ENCODE measurements around the gene CACNA1E.

The CACNA1E gene

GRCh38 chr1:181737056-181737455 is 253.7 kb downstream of the CACNA1E start:
- no peak overlapping the region for H3K9ac ChIP-seq (ENCODE audit: low read length)
- H3K9me3 ChIP-seq (ENCODE audit: insufficient read depth, low read depth, low read length): peaks cover 9% of the 10 kb centered on the region
- H2BK120ac ChIP-seq (ENCODE audit: insufficient read depth, low read length, poor library complexity): no peak overlapping the region
- no peak overlapping the region for H2AK5ac ChIP-seq (ENCODE audit: low read length)
- no peak overlapping the region for H4K8ac ChIP-seq (ENCODE audit: low read depth, low read length)
- H3K79me1 ChIP-seq (ENCODE audit: low read length): no peaks in the 10 kb centered on the region
- H4K91ac ChIP-seq (ENCODE audit: low read depth, low read length): no peak overlapping the region
- no peak overlapping the region for H4K12ac ChIP-seq (ENCODE audit: low read depth, low read length)
- no peak overlapping the region for H3K27ac ChIP-seq (ENCODE audit: low read depth, low read length)
- H2BK5ac ChIP-seq (ENCODE audit: low read depth, low read length, poor library complexity): no peak overlapping the region
- no CpG with 5 or more reads among the region's 5 CpGs for WGBS (ENCODE audit: extremely low coverage, insufficient coverage, insufficient read length)
- H3K4me3 ChIP-seq (ENCODE audit: low read depth, low read length): no peak overlapping the region
- no peaks in the 10 kb centered on the region for H3K27me3 ChIP-seq (ENCODE audit: insufficient read depth, low read length)
- H3K4ac ChIP-seq (ENCODE audit: low read depth, low read length): no peak overlapping the region
- H3K4me2 ChIP-seq (ENCODE audit: low read length): no peak overlapping the region
- no peak overlapping the region for H3K18ac ChIP-seq (ENCODE audit: low read length)
- no peak for DNase-seq
- no peaks in the 10 kb centered on the region for H3K4me1 ChIP-seq (ENCODE audit: control insufficient read depth in 1 of 2, insufficient read depth in 2 of 2, low read length in 2 of 2)
- no peak overlapping the region for H3K23ac ChIP-seq (ENCODE audit: low read length)
- H3K36me3 ChIP-seq (ENCODE audit: control insufficient read depth in 1 of 2, insufficient read depth in 2 of 2, low read length in 2 of 2): no peaks in the 10 kb centered on the region
- H3K14ac ChIP-seq (ENCODE audit: low read length): no peak overlapping the region
- H2BK12ac ChIP-seq (ENCODE audit: low read length): no peak overlapping the region
- H2AFZ ChIP-seq (ENCODE audit: insufficient read depth, low read length, poor library complexity): no peak overlapping the region
- no peaks in the 10 kb centered on the region for H3K79me2 ChIP-seq (ENCODE audit: control insufficient read depth, insufficient read depth, low read length, poor library complexity)

DNA sequence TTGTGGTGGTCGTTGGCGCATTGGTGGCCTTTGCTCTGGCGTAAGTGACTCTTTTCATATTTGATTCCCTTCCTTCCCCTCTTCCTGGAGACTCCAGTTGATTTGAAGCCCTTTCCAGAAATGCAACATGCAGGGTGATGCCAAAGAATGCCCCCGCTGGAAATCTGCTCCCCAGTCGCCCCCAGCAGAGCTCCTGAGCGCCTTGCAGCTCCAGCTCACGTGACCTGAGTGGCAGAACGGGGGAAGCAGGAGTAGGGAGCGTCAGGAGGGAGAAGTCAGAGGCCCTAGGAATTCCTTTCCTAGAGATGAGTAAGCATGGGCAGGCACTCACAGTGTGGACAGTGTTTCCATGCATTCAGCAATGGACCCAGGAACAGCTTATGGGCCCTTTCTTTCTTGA is 255.9 kb downstream of the CACNA1E start:
- Histone ChIP-seq H3K9ac (ENCODE audit: low read length) (no peak overlapping the region), H4K12ac (ENCODE audit: low read depth, low read length) (no peak overlapping the region), H3K27ac (ENCODE audit: low read depth, low read length) (no peak overlapping the region), H4K8ac (ENCODE audit: low read depth, low read length) (no peak overlapping the region), H3K4ac (ENCODE audit: low read depth, low read length) (no peak overlapping the region), H3K4me3 (ENCODE audit: low read depth, low read length) (no peak overlapping the region), H3K27me3 (ENCODE audit: insufficient read depth, low read length) (no peaks in the 10 kb centered on the region), H3K4me2 (ENCODE audit: low read length) (no peak overlapping the region), H3K79me1 (ENCODE audit: low read length) (no peaks in the 10 kb centered on the region), H4K91ac (ENCODE audit: low read depth, low read length) (no peak overlapping the region), H3K79me2 (ENCODE audit: control insufficient read depth, insufficient read depth, low read length, poor library complexity) (no peaks in the 10 kb centered on the region), H3K36me3 (ENCODE audit: control insufficient read depth in 1 of 2, insufficient read depth in 2 of 2, low read length in 2 of 2) (no peaks in the 10 kb centered on the region), H2BK120ac (ENCODE audit: insufficient read depth, low read length, poor library complexity) (no peak overlapping the region), H3K23ac (ENCODE audit: low read length) (no peak overlapping the region), H2BK5ac (ENCODE audit: low read depth, low read length, poor library complexity) (no peak overlapping the region), H3K9me3 (ENCODE audit: insufficient read depth, low read depth, low read length) (peaks cover 3% of the 10 kb centered on the region), H2AK5ac (ENCODE audit: low read length) (no peak overlapping the region), H3K4me1 (ENCODE audit: control insufficient read depth in 1 of 2, insufficient read depth in 2 of 2, low read length in 2 of 2) (no peaks in the 10 kb centered on the region), H3K14ac (ENCODE audit: low read length) (no peak overlapping the region), H3K18ac (ENCODE audit: low read length) (no peak overlapping the region), H2AFZ (ENCODE audit: insufficient read depth, low read length, poor library complexity) (no peak overlapping the region), H2BK12ac (ENCODE audit: low read length) (no peak overlapping the region)
- no peak for DNase-seq
- WGBS (ENCODE audit: extremely low coverage, insufficient coverage, insufficient read length): no CpG with 5 or more reads among the region's 9 CpGs

GRCh38 chr1:181742426-181742825 is 259.1 kb downstream of the CACNA1E start:
- Histone ChIP-seq H3K27me3 (ENCODE audit: insufficient read depth, low read length) (no peaks in the 10 kb centered on the region), H3K9me3 (ENCODE audit: insufficient read depth, low read depth, low read length) (peaks cover 2% of the 10 kb centered on the region), H2BK120ac (ENCODE audit: insufficient read depth, low read length, poor library complexity) (no peak overlapping the region), H3K4ac (ENCODE audit: low read depth, low read length) (no peak overlapping the region), H4K91ac (ENCODE audit: low read depth, low read length) (no peak overlapping the region), H3K4me1 (ENCODE audit: control insufficient read depth in 1 of 2, insufficient read depth in 2 of 2, low read length in 2 of 2) (no peaks in the 10 kb centered on the region), H4K8ac (ENCODE audit: low read depth, low read length) (no peak overlapping the region), H4K12ac (ENCODE audit: low read depth, low read length) (no peak overlapping the region), H3K79me1 (ENCODE audit: low read length) (no peaks in the 10 kb centered on the region), H3K79me2 (ENCODE audit: control insufficient read depth, insufficient read depth, low read length, poor library complexity) (no peaks in the 10 kb centered on the region), H3K9ac (ENCODE audit: low read length) (no peak overlapping the region), H2AFZ (ENCODE audit: insufficient read depth, low read length, poor library complexity) (no peak overlapping the region), H3K36me3 (ENCODE audit: control insufficient read depth in 1 of 2, insufficient read depth in 2 of 2, low read length in 2 of 2) (no peaks in the 10 kb centered on the region), H3K27ac (ENCODE audit: low read depth, low read length) (no peak overlapping the region), H2BK5ac (ENCODE audit: low read depth, low read length, poor library complexity) (no peak overlapping the region), H3K14ac (ENCODE audit: low read length) (no peak overlapping the region), H2BK12ac (ENCODE audit: low read length) (no peak overlapping the region), H3K23ac (ENCODE audit: low read length) (no peak overlapping the region), H3K4me3 (ENCODE audit: low read depth, low read length) (no peak overlapping the region), H3K4me2 (ENCODE audit: low read length) (no peak overlapping the region), H3K18ac (ENCODE audit: low read length) (no peak overlapping the region), H2AK5ac (ENCODE audit: low read length) (no peak overlapping the region)
- WGBS (ENCODE audit: extremely low coverage, insufficient coverage, insufficient read length): no CpG with 5 or more reads among the region's 4 CpGs
- DNase-seq: no peak

- Histone ChIP-seq H2AFZ (ENCODE audit: insufficient read depth, low read length, poor library complexity) (no peak overlapping the region), H2BK120ac (ENCODE audit: insufficient read depth, low read length, poor library complexity) (no peak overlapping the region), H4K91ac (ENCODE audit: low read depth, low read length) (no peak overlapping the region), H3K79me1 (ENCODE audit: low read length) (no peaks in the 10 kb centered on the region), H2BK5ac (ENCODE audit: low read depth, low read length, poor library complexity) (no peak overlapping the region), H3K9me3 (ENCODE audit: insufficient read depth, low read depth, low read length) (no peaks in the 10 kb centered on the region), H4K8ac (ENCODE audit: low read depth, low read length) (no peak overlapping the region), H4K12ac (ENCODE audit: low read depth, low read length) (no peak overlapping the region), H3K79me2 (ENCODE audit: control insufficient read depth, insufficient read depth, low read length, poor library complexity) (no peaks in the 10 kb centered on the region), H3K4ac (ENCODE audit: low read depth, low read length) (no peak overlapping the region), H3K9ac (ENCODE audit: low read length) (no peak overlapping the region), H3K36me3 (ENCODE audit: control insufficient read depth in 1 of 2, insufficient read depth in 2 of 2, low read length in 2 of 2) (no peaks in the 10 kb centered on the region), H3K23ac (ENCODE audit: low read length) (no peak overlapping the region), H3K27ac (ENCODE audit: low read depth, low read length) (no peak overlapping the region), H2AK5ac (ENCODE audit: low read length) (no peak overlapping the region), H3K4me3 (ENCODE audit: low read depth, low read length) (no peak overlapping the region), H3K14ac (ENCODE audit: low read length) (no peak overlapping the region), H3K27me3 (ENCODE audit: insufficient read depth, low read length) (no peaks in the 10 kb centered on the region), H3K18ac (ENCODE audit: low read length) (no peak overlapping the region), H3K4me2 (ENCODE audit: low read length) (no peak overlapping the region), H3K4me1 (ENCODE audit: control insufficient read depth in 1 of 2, insufficient read depth in 2 of 2, low read length in 2 of 2) (no peaks in the 10 kb centered on the region), H2BK12ac (ENCODE audit: low read length) (no peak overlapping the region)
- WGBS (ENCODE audit: extremely low coverage, insufficient coverage, insufficient read length): no CpG with 5 or more reads among the region's 6 CpGs
- DNase-seq: no peak
Observed at GRCh38 chr1:181743878-181744312, 260.6 kb downstream of the CACNA1E start.
